Colonic mucosa (tissue), 4 donors: Measurements from ENCODE around the gene UBTF. TPM values are rescaled to one million over a fixed set of nuclear protein-coding genes. Genes with fewer than 3 reads are reported as not detected.

ENCODE experiments used
- DNase-seq: peaks from one replicate; pipeline ENCODE4 v3.0.0-alpha.2; 2020
- H3K27ac ChIP-seq: fragments of 200-600 bp; one replicate; pipeline ENCODE4 v1.8.0; 2021
- H3K27me3 ChIP-seq: fragments of 200-600 bp; one replicate; pipeline ENCODE4 v1.8.0; 2021
- H3K36me3 ChIP-seq: fragments of 200-600 bp; one replicate; pipeline ENCODE4 v1.8.0; 2021
- H3K4me1 ChIP-seq: fragments of 200-600 bp; one replicate; pipeline ENCODE4 v1.8.0; 2021; ENCODE audit warnings: mild to moderate bottlenecking
- H3K4me3 ChIP-seq: fragments of 200-600 bp; one replicate; pipeline ENCODE4 v1.8.0; 2021
- H3K9ac ChIP-seq, 2 donors: one replicate each; pipeline ENCODE4 v1.7.0; 2013; ENCODE audit warnings: control low read depth in 2 of 2, low read depth in 2 of 2, low read length in 2 of 2
- H3K9me3 ChIP-seq: fragments of 200-600 bp; one replicate; pipeline ENCODE4 v1.8.0; 2021
- intact Hi-C: fragments of 100-400 bp; cut with DNase I; formaldehyde crosslinking; loops from one replicate; pipeline ENCODE4 v1.14.1; 2022
- total RNA-seq, 2 donors: library from RNA; stranded (reverse); fragmentation: NEBNext Ultra II Directional in 1 of 2; extraction: Animal tissue kit (Norgen Biotek cat#: 25700) in 1 of 2; gene quantifications; one replicate each; pipeline ENCODE4 v1.2.1, GENCODE V29; 2021
- TF ChIP-seq, protein P1 (sequence below): fragments of 200-600 bp; IDR thresholded peaks from one replicate; pipeline ENCODE4 v1.8.0; 2022; ENCODE audit warnings: antibody characterized with exemption, mild to moderate bottlenecking
- donor health status: healthy.
- donor health status: DM: no; HTN: no; CAD: no.
- donor health status: DM: no; HTN: no; CAD: no.

Gene UBTF
- total RNA-seq, 2 donors from 2014 or later: 44.7 to 84.1 TPM

DNA sequence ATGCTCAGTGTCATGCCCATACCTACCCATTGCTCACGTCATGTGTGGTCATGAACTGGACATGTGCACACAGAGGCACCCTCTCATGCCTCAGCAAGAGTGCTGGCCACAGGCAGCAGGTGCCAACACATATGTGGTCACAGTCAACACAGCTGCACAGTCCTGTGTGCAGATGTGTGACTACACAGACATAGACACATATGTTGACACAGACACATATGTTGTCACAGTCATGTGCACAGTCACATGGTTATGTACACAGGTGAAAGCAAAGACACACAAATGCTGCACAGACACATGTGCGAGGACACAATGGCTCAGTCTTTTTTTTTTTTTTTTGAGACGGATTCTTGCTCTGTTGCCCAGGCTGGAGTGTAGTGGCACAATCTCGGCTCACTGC is 37.2 kb upstream of the UBTF start:
- no peak for DNase-seq
- TF ChIP-seq, protein P1, sequence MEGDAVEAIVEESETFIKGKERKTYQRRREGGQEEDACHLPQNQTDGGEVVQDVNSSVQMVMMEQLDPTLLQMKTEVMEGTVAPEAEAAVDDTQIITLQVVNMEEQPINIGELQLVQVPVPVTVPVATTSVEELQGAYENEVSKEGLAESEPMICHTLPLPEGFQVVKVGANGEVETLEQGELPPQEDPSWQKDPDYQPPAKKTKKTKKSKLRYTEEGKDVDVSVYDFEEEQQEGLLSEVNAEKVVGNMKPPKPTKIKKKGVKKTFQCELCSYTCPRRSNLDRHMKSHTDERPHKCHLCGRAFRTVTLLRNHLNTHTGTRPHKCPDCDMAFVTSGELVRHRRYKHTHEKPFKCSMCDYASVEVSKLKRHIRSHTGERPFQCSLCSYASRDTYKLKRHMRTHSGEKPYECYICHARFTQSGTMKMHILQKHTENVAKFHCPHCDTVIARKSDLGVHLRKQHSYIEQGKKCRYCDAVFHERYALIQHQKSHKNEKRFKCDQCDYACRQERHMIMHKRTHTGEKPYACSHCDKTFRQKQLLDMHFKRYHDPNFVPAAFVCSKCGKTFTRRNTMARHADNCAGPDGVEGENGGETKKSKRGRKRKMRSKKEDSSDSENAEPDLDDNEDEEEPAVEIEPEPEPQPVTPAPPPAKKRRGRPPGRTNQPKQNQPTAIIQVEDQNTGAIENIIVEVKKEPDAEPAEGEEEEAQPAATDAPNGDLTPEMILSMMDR: no peak
- no peak overlapping the region for H3K4me3 ChIP-seq
- H3K36me3 ChIP-seq: no peaks in the 10 kb centered on the region
- H3K4me1 ChIP-seq: no peaks in the 10 kb centered on the region
- no peaks in the 10 kb centered on the region for H3K9me3 ChIP-seq
- H3K9ac ChIP-seq: no peak overlapping the region
- intact Hi-C loops: no loop called here
- no peak overlapping the region for H3K27ac ChIP-seq
- H3K27me3 ChIP-seq: no peaks in the 10 kb centered on the region

DNA sequence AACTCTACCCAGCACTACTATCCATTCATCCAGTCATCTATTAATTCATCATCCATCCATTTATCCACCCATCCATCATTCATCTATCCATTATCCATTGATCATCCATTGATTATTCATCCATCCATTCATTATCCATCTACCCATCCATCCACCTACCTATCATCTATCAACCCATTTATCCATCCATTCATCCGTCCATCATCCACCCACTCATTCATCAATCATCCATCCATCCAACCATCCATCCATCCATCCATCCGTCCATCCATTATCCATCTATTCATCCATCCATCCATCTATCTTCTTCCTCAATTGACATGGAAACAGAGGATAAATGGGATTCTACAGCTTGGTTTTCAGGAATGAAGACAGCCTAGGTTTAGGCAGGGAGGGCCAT is 36.4 kb upstream of the UBTF start:
- H3K9ac ChIP-seq: no peak overlapping the region
- no peaks in the 10 kb centered on the region for H3K4me1 ChIP-seq
- TF ChIP-seq, protein P1: no peak
- no peak overlapping the region for H3K4me3 ChIP-seq
- no peaks in the 10 kb centered on the region for H3K9me3 ChIP-seq
- intact Hi-C loops: no loop called here
- no peaks in the 10 kb centered on the region for H3K27me3 ChIP-seq
- no peak for DNase-seq
- no peak overlapping the region for H3K27ac ChIP-seq
- H3K36me3 ChIP-seq: no peaks in the 10 kb centered on the region

DNA sequence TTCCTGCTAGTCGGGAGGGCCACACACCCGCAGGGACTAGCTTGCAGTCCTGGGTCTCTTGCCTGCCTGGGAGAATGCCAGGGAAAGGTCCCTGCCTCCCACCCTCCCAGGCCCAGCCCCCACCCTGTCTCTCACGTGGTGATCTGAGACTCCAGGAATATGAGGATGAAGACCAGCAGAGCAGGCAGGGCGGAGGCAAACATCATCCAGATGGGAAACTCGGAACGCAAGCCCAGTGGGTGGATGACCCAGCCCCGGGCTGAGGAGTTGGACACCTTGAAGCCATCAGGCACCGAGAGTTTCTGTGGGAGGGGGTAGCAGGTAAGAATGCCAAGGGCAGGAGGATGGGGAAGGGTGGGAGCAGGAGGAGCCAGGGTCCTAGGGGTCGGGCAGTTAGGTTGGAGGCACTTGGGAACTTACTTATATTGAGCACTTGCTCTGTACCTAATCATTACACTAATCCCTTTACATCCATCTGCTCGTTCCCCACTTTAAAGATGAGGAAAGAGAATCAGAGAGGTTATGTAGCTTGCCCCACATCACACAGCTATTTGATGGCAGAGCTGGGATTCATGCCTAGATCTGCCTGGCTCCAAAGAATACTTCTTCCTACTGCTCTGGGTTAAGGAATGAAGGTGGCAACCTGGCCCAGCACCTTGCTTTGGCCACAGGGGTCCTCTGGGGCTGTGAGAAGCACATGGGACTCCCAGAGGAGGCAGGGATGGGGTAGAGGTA is 35.1 kb upstream of the UBTF start:
- Histone ChIP-seq H3K36me3 (no peaks in the 10 kb centered on the region), H3K4me3 (no peak overlapping the region)
- intact Hi-C loops: no loop called here

DNA sequence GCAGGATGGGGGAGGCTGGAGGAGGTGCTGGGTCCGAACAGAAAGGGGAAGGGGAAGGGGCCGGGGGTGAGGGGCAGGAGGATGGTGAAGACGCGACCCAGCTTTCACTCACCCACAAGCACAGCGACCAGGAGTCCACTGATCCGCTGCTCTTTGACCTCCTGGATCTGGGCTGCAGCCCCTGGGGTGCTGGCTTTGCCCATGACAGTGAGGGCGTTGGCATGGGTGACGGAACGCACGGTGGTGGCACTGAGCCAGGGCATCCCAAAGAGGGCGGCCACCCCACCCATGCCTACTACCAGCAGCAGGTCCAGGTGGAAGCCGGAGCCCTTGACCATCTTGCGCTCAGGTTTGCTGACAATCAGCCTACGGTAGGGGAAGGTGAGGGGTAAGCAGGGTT is 33.5 kb upstream of the UBTF start:
- H3K4me3 ChIP-seq: no peak overlapping the region
- no peaks in the 10 kb centered on the region for H3K4me1 ChIP-seq
- H3K36me3 ChIP-seq: no peaks in the 10 kb centered on the region
- no peaks in the 10 kb centered on the region for H3K9me3 ChIP-seq
- intact Hi-C loops: no loop called here
- no peak for DNase-seq
- no peak overlapping the region for H3K27ac ChIP-seq
- H3K27me3 ChIP-seq: no peaks in the 10 kb centered on the region
- TF ChIP-seq, protein P1: no peak
- H3K9ac ChIP-seq: no peak overlapping the region

More for the DNA sequence above, 35.1 kb upstream of the UBTF start:
- no peak for DNase-seq
- no peak overlapping the region for H3K9ac ChIP-seq
- TF ChIP-seq, protein P1: no peak
- no peaks in the 10 kb centered on the region for H3K9me3 ChIP-seq
- H3K27me3 ChIP-seq: no peaks in the 10 kb centered on the region
- no peaks in the 10 kb centered on the region for H3K4me1 ChIP-seq
- H3K27ac ChIP-seq: no peak overlapping the region

DNA sequence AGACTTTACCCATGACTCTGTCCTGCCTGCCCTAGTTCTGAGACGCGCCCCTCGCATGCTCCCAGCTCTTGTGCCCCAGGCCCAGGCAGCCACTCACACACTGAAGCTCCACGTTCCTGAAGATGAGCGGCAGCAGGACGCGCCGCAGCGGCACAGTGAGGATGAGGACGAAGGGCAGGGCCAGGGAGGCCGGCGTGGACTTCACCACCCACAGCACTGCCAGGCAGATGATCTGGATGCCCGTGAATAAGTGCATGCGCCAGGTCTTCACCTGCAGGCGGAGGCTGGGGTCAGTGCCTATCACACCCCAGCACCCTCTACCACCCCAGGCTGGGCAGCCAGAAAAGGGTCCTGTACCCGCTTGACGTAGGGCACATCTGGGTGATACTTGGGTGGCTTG is 31.6 kb upstream of the UBTF start:
- Histone ChIP-seq H3K27me3 (no peaks in the 10 kb centered on the region), H3K9ac (no peak overlapping the region), H3K4me1 (no peaks in the 10 kb centered on the region), H3K36me3 (no peaks in the 10 kb centered on the region), H3K9me3 (no peaks in the 10 kb centered on the region), H3K27ac (no peak overlapping the region), H3K4me3 (no peak overlapping the region)
- DNase-seq: no peak
- TF ChIP-seq, protein P1: no peak
- intact Hi-C loops: no loop called here
